ENCODE results near the gene ADAP1.

DNA sequence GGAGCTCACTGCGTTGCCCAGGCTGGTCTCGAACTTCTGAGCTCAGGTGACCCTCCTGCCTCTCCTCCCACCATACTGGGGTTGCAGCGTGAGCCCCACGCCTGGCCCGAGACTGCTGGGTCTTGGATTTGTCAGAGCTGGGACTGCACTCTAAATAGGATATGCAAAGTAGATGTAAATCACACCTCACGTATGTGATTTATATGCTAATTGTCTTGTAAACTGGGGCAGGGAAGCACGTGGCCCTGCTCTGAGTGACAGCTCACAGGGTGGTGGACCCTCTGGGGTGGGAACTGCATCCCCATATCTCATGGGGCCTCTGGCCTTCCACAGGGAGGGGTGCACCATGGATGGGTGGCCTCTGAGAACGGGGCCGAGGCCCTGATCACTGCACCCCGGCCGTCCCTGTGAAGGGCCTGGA, 44.0 kb downstream of the ADAP1 start:
- TF ChIP-seq, protein P1, sequence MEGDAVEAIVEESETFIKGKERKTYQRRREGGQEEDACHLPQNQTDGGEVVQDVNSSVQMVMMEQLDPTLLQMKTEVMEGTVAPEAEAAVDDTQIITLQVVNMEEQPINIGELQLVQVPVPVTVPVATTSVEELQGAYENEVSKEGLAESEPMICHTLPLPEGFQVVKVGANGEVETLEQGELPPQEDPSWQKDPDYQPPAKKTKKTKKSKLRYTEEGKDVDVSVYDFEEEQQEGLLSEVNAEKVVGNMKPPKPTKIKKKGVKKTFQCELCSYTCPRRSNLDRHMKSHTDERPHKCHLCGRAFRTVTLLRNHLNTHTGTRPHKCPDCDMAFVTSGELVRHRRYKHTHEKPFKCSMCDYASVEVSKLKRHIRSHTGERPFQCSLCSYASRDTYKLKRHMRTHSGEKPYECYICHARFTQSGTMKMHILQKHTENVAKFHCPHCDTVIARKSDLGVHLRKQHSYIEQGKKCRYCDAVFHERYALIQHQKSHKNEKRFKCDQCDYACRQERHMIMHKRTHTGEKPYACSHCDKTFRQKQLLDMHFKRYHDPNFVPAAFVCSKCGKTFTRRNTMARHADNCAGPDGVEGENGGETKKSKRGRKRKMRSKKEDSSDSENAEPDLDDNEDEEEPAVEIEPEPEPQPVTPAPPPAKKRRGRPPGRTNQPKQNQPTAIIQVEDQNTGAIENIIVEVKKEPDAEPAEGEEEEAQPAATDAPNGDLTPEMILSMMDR (IDR thresholded peaks at IDR 0.05), result no peak
- no peak for TF ChIP-seq POLR2A (IDR thresholded peaks at IDR 0.05)
